CD14-positive monocyte (primary cell): Measurements from ENCODE around the gene CTCF. TPM values are rescaled to one million over a fixed set of nuclear protein-coding genes. Genes with fewer than 3 reads are reported as not detected.

ENCODE experiments used
- DNase-seq, 3 donors: peaks; one replicate each; pipeline ENCODE4 v3.0.0-alpha.2; 2011 to 2022
- H2AFZ ChIP-seq: 2 replicates; pipeline ENCODE4 v1.6.0; 2012; ENCODE audit warnings: mild to moderate bottlenecking, low read depth, low read length, inconsistent platforms; ENCODE audit not compliant: insufficient read depth, poor library complexity, severe bottlenecking
- H3K27ac ChIP-seq, 2 donors: 1 replicate in 1 of 2; 2 replicates in 1 of 2; pipeline ENCODE4 v1.5.1; 2012 to 2013; ENCODE audit warnings: low read length in 2 of 2, control low read depth in 1 of 2, inconsistent platforms in 1 of 2, low read depth in 1 of 2, mild to moderate bottlenecking in 1 of 2
- H3K27me3 ChIP-seq, 2 donors: one replicate each; pipeline versions ENCODE4 v1.6.0 to v1.6.1; 2011 to 2013; ENCODE audit warnings: low read length in 2 of 2; ENCODE audit not compliant: control insufficient read depth in 2 of 2, insufficient read depth in 2 of 2
- H3K36me3 ChIP-seq, 2 donors: replicated peaks in 1 of 2; 1 replicate in 1 of 2; 2 replicates in 1 of 2; pipeline versions ENCODE4 v1.5.1 to v1.6.1; 2012 to 2013; ENCODE audit warnings: low read length in 2 of 2, control low read depth in 1 of 2, inconsistent platforms in 1 of 2, mild to moderate bottlenecking in 1 of 2; ENCODE audit not compliant: insufficient read depth in 2 of 2, control insufficient read depth in 1 of 2
- H3K4me1 ChIP-seq, 2 donors: 1 replicate in 1 of 2; 2 replicates in 1 of 2; pipeline versions ENCODE4 v1.5.1 to v1.6.1; 2012 to 2013; ENCODE audit warnings: low read length in 2 of 2, control low read depth in 1 of 2, inconsistent platforms in 1 of 2, mild to moderate bottlenecking in 1 of 2, moderate library complexity in 1 of 2; ENCODE audit not compliant: insufficient read depth in 2 of 2, control insufficient read depth in 1 of 2
- H3K4me2 ChIP-seq: replicated peaks from 2 replicates; pipeline ENCODE3; 2012; ENCODE audit warnings: low read length, moderate library complexity, mild to moderate bottlenecking; ENCODE audit not compliant: poor library complexity, severe bottlenecking; ENCODE audit errors: extremely low read depth
- H3K4me3 ChIP-seq, 3 experiments: fragments of 200-600 bp in 1 of 3; sonication (generic) in 1 of 3; replicated peaks in 1 of 3; 1 replicate in 2 of 3; 2 replicates in 1 of 3; pipeline ENCODE4 v1.5.1; 2011 to 2013; ENCODE audit warnings: low read length in 3 of 3, mild to moderate bottlenecking in 3 of 3, control low read depth in 2 of 3, low read depth in 2 of 3, inconsistent platforms in 1 of 3, moderate library complexity in 1 of 3
- H3K79me2 ChIP-seq: 2 replicates; pipeline ENCODE4 v1.6.0; 2012; ENCODE audit warnings: mild to moderate bottlenecking, control low read depth, inconsistent platforms, low read length, moderate library complexity; ENCODE audit not compliant: insufficient read depth
- H3K9ac ChIP-seq: 2 replicates; pipeline ENCODE4 v1.6.0; 2017; ENCODE audit warnings: low read length, mild to moderate bottlenecking; ENCODE audit not compliant: insufficient read depth, poor library complexity, severe bottlenecking
- H3K9me3 ChIP-seq, 2 donors: replicated peaks in 1 of 2; 1 replicate in 1 of 2; 2 replicates in 1 of 2; pipeline versions ENCODE4 v1.5.1 to v1.6.1; 2012 to 2013; ENCODE audit warnings: low read length in 2 of 2, control low read depth in 1 of 2; ENCODE audit not compliant: control insufficient read depth in 1 of 2, insufficient read depth in 1 of 2
- H4K20me1 ChIP-seq: 2 replicates; pipeline ENCODE4 v1.6.0; 2012; ENCODE audit warnings: mild to moderate bottlenecking, low read length, control low read depth, moderate library complexity; ENCODE audit not compliant: insufficient read depth
- H3K27ac Mint-ChIP-seq, 7 donors: one replicate each; pipeline ENCODE4 v1.8.0; 2020; ENCODE audit warnings: mild to moderate bottlenecking in 7 of 7, mixed read lengths in 7 of 7, moderate library complexity in 6 of 7, inconsistent platforms in 2 of 7
- H3K27me3 Mint-ChIP-seq, 3 donors: one replicate each; pipeline ENCODE4 v1.8.0; 2021 to 2022; ENCODE audit warnings: low read depth in 3 of 3, mild to moderate bottlenecking in 3 of 3, mixed read lengths in 3 of 3, moderate library complexity in 3 of 3, inconsistent platforms in 1 of 3
- H3K36me3 Mint-ChIP-seq, 2 donors: one replicate each; pipeline ENCODE4 v1.8.0; 2020; ENCODE audit warnings: mixed read lengths in 2 of 2, inconsistent platforms in 1 of 2, mild to moderate bottlenecking in 1 of 2
- H3K4me1 Mint-ChIP-seq: one replicate; pipeline ENCODE4 v1.8.0; 2020; ENCODE audit warnings: mild to moderate bottlenecking, mixed read lengths
- H3K4me3 Mint-ChIP-seq, 2 donors: one replicate each; pipeline ENCODE4 v1.8.0; 2020; ENCODE audit warnings: mild to moderate bottlenecking in 2 of 2, mixed read lengths in 2 of 2, moderate library complexity in 1 of 2
- H3K9me3 Mint-ChIP-seq, 7 donors: one replicate each; pipeline ENCODE4 v1.8.0; 2020 to 2022; ENCODE audit warnings: mixed read lengths in 7 of 7, mild to moderate bottlenecking in 6 of 7, moderate library complexity in 6 of 7, inconsistent platforms in 2 of 7
- CTCF ChIP-seq: fragments of 200-600 bp; IDR thresholded peaks from one replicate; pipeline ENCODE4 v1.8.0; 2022; ENCODE audit warnings: antibody characterized with exemption, mild to moderate bottlenecking
- whole genome bisulfite sequencing: methylation state at CpG from one replicate; pipeline ENCODE4 v1.1.5; 2013; ENCODE audit warnings: missing lambda C conversion rate; ENCODE audit not compliant: insufficient coverage; 5-methylcytosine and 5-hydroxymethylcytosine counted together
- intact Hi-C, 2 donors: fragments of 100-400 bp; cut with micrococcal nuclease; formaldehyde crosslinking; loops; one replicate each; pipeline versions ENCODE4 v1.15.0 to v1.15.1; 2023
- polyA plus RNA-seq, 3 donors: library from polyadenylated mRNA; depleted of rRNA in 1 of 3; unstranded in 2 of 3; stranded (reverse) in 1 of 3; fragments of 300-500 nt in 2 of 3; fragments of >200 nt in 1 of 3; fragmentation: Illumina TruSeq in 2 of 3; gene quantifications; 1 replicate in 2 of 3; 2 replicates in 1 of 3; pipeline ENCODE4 v1.2.3, GENCODE V29; 2012 to 2021

The CTCF gene
- polyA plus RNA-seq, 3 donors = 8.4 to 29.9 (median 17.7) TPM

- Histone ChIP-seq H2AFZ (no peak overlapping the region), H3K9ac (no peak overlapping the region), H4K20me1 (peaks cover 28% of the 10 kb centered on the region), H3K36me3 (peaks cover 60 to 87% of the 10 kb centered on the region in 2 donors), H3K4me1 (no peaks in the 10 kb centered on the region), H3K79me2 (peaks cover 57% of the 10 kb centered on the region), H3K4me3 (no peak overlapping the region), H3K9me3 (no peaks in the 10 kb centered on the region), H3K27ac (no peak overlapping the region), H3K4me2 (no peak overlapping the region), H3K27me3 (no peaks in the 10 kb centered on the region)
- Mint-ChIP-seq H3K27ac (no peak overlapping the region), H3K9me3 (peaks cover 0 to 1% (median 0%) of the 10 kb centered on the region in 7 donors), H3K27me3 (no peaks in the 10 kb centered on the region), H3K4me3 (no peak overlapping the region), H3K4me1 (no peaks in the 10 kb centered on the region), H3K36me3 (peaks cover 64 to 81% of the 10 kb centered on the region in 2 donors)
- no peak for DNase-seq
- intact Hi-C loops = no loop called here
- TF ChIP-seq CTCF = no peak
- 98% methylated on average over 6 of the region's 10 CpGs for WGBS
Measured at GRCh38 chr16:67613808-67614207, 51.5 kb downstream of the CTCF start.

GRCh38 chr16:67628216-67628615 lies 65.9 kb downstream of the CTCF start:
- Histone ChIP-seq H3K4me2 (no peak overlapping the region), H4K20me1 (peaks cover 7% of the 10 kb centered on the region), H3K27ac (no peak overlapping the region), H3K4me3 (no peak overlapping the region), H3K79me2 (peaks cover 1% of the 10 kb centered on the region), H3K4me1 (no peaks in the 10 kb centered on the region), H3K36me3 (peaks cover 82 to 96% of the 10 kb centered on the region in 2 donors), H2AFZ (no peak overlapping the region), H3K9me3 (no peaks in the 10 kb centered on the region), H3K9ac (no peak overlapping the region), H3K27me3 (no peaks in the 10 kb centered on the region)
- WGBS = over 99% methylated on average over 12 of the region's 14 CpGs
- Mint-ChIP-seq H3K27ac (no peak overlapping the region), H3K4me3 (no peak overlapping the region), H3K4me1 (no peaks in the 10 kb centered on the region), H3K36me3 (peaks cover 63 to 98% of the 10 kb centered on the region in 2 donors), H3K9me3 (no peaks in the 10 kb centered on the region), H3K27me3 (peaks cover 0 to 3% (median 0%) of the 10 kb centered on the region in 3 donors)
- no peak for TF ChIP-seq CTCF
- DNase-seq = no peak
- intact Hi-C loops = no loop called here
